IPS-18a (cell line): ENCODE results near the gene FHL5.
"Not testable (repeated sequence)": the region's sequence is repeated elsewhere in the genome, so short reads cannot be mapped to it uniquely, and the experiment has no call there.

Experiments
- H3K27ac ChIP-seq: one replicate; pipeline ENCODE4 v1.5.1; 2013; ENCODE audit warnings: low read length
- H3K27me3 ChIP-seq: one replicate; pipeline ENCODE4 v1.6.1; 2013; ENCODE audit warnings: mild to moderate bottlenecking, low read length; ENCODE audit not compliant: control insufficient read depth, insufficient read depth
- H3K36me3 ChIP-seq: one replicate; pipeline ENCODE4 v1.6.1; 2013; ENCODE audit warnings: low read depth, low read length; ENCODE audit not compliant: control insufficient read depth
- H3K4me1 ChIP-seq: one replicate; pipeline ENCODE4 v1.6.1; 2013; ENCODE audit warnings: low read depth, low read length; ENCODE audit not compliant: control insufficient read depth
- H3K4me3 ChIP-seq: one replicate; pipeline ENCODE4 v1.5.1; 2013; ENCODE audit warnings: low read length
- H3K9ac ChIP-seq: one replicate; pipeline ENCODE4 v1.6.1; 2013; ENCODE audit warnings: mild to moderate bottlenecking, low read length, moderate library complexity
- H3K9me3 ChIP-seq: one replicate; pipeline ENCODE4 v1.6.1; 2013; ENCODE audit warnings: low read depth, low read length; ENCODE audit not compliant: control insufficient read depth

The FHL5 gene

GRCh38 chr6:96611342-96611991, 48.5 kb downstream of the FHL5 start:
- Histone ChIP-seq H3K9me3 (no peaks in the 10 kb centered on the region), H3K27me3 (no peaks in the 10 kb centered on the region), H3K9ac (no peak overlapping the region), H3K4me3 (no peak overlapping the region), H3K27ac (no peak overlapping the region), H3K4me1 (peaks cover 4% of the 10 kb centered on the region), H3K36me3 (no peaks in the 10 kb centered on the region)

GRCh38 chr6:96613291-96613999, 50.5 kb downstream of the FHL5 start:
- Histone ChIP-seq H3K27ac (no peak overlapping the region), H3K36me3 (no peaks in the 10 kb centered on the region), H3K9ac (no peak overlapping the region), H3K9me3 (no peaks in the 10 kb centered on the region), H3K4me3 (no peak overlapping the region), H3K4me1 (peaks cover 4% of the 10 kb centered on the region), H3K27me3 (no peaks in the 10 kb centered on the region)

GRCh38 chr6:96620851-96621250, 57.9 kb downstream of the FHL5 start:
- H3K9ac ChIP-seq, result no peak overlapping the region
- no peak overlapping the region for H3K27ac ChIP-seq
- no peaks in the 10 kb centered on the region for H3K9me3 ChIP-seq
- no peaks in the 10 kb centered on the region for H3K4me1 ChIP-seq
- no peaks in the 10 kb centered on the region for H3K27me3 ChIP-seq
- no peak overlapping the region for H3K4me3 ChIP-seq
- H3K36me3 ChIP-seq, result no peaks in the 10 kb centered on the region

- no peak overlapping the region for H3K27ac ChIP-seq
- no peaks in the 10 kb centered on the region for H3K27me3 ChIP-seq
- no peaks in the 10 kb centered on the region for H3K9me3 ChIP-seq
- no peaks in the 10 kb centered on the region for H3K4me1 ChIP-seq
- no peaks in the 10 kb centered on the region for H3K36me3 ChIP-seq
- H3K9ac ChIP-seq, result no peak overlapping the region
- no peak overlapping the region for H3K4me3 ChIP-seq
Measured at GRCh38 chr6:96621983-96622382, 59.1 kb downstream of the FHL5 start.

GRCh38 chr6:96624957-96625356, 62.0 kb downstream of the FHL5 start:
- H3K4me3 ChIP-seq, result no peak overlapping the region
- H3K36me3 ChIP-seq, result no peaks in the 10 kb centered on the region
- H3K9me3 ChIP-seq, result no peaks in the 10 kb centered on the region
- no peaks in the 10 kb centered on the region for H3K27me3 ChIP-seq
- no peak overlapping the region for H3K27ac ChIP-seq
- H3K9ac ChIP-seq, result no peak overlapping the region
- H3K4me1 ChIP-seq, result no peaks in the 10 kb centered on the region

GRCh38 chr6:96626759-96627364, 63.9 kb downstream of the FHL5 start:
- Histone ChIP-seq H3K9ac (no peak overlapping the region), H3K4me1 (no peaks in the 10 kb centered on the region), H3K27ac (no peak overlapping the region), H3K9me3 (no peaks in the 10 kb centered on the region), H3K4me3 (no peak overlapping the region), H3K36me3 (no peaks in the 10 kb centered on the region), H3K27me3 (no peaks in the 10 kb centered on the region)

- H3K36me3 ChIP-seq, result no peaks in the 10 kb centered on the region
Measured at GRCh38 chr6:96631248-96631647, 68.3 kb downstream of the FHL5 start.

GRCh38 chr6:96637979-96638378, 75.1 kb downstream of the FHL5 start:
- not testable (repeated sequence) for H3K36me3 ChIP-seq, H3K27ac ChIP-seq, H3K9ac ChIP-seq, H3K4me3 ChIP-seq, H3K27me3 ChIP-seq, H3K9me3 ChIP-seq
- peaks cover 11% of the 10 kb centered on the region for H3K4me1 ChIP-seq

More at GRCh38 chr6:96631248-96631647, 68.3 kb downstream of the FHL5 start:
- peaks cover 11% of the 10 kb centered on the region for H3K4me1 ChIP-seq
- no peak overlapping the region for H3K27ac ChIP-seq
- H3K9ac ChIP-seq, result no peak overlapping the region
- H3K27me3 ChIP-seq, result no peaks in the 10 kb centered on the region
- no peak overlapping the region for H3K4me3 ChIP-seq
- H3K9me3 ChIP-seq, result no peaks in the 10 kb centered on the region

- Histone ChIP-seq H3K4me1 (no peaks in the 10 kb centered on the region), H3K27me3 (no peaks in the 10 kb centered on the region), H3K9ac (no peak overlapping the region), H3K36me3 (no peaks in the 10 kb centered on the region), H3K9me3 (no peaks in the 10 kb centered on the region), H3K27ac (no peak overlapping the region), H3K4me3 (no peak overlapping the region)
Measured at GRCh38 chr6:96645106-96645505, 82.2 kb downstream of the FHL5 start.

GRCh38 chr6:96649926-96650325, 87.0 kb downstream of the FHL5 start:
- Histone ChIP-seq H3K4me3 (no peak overlapping the region), H3K9me3 (no peaks in the 10 kb centered on the region), H3K4me1 (no peaks in the 10 kb centered on the region), H3K27me3 (no peaks in the 10 kb centered on the region), H3K27ac (no peak overlapping the region), H3K9ac (no peak overlapping the region), H3K36me3 (no peaks in the 10 kb centered on the region)

- no peak overlapping the region for H3K9ac ChIP-seq
- H3K27me3 ChIP-seq, result no peaks in the 10 kb centered on the region
- H3K9me3 ChIP-seq, result no peaks in the 10 kb centered on the region
- no peaks in the 10 kb centered on the region for H3K4me1 ChIP-seq
- H3K27ac ChIP-seq, result no peak overlapping the region
- no peak overlapping the region for H3K4me3 ChIP-seq
- H3K36me3 ChIP-seq, result no peaks in the 10 kb centered on the region
Measured at GRCh38 chr6:96651816-96652215, 88.9 kb downstream of the FHL5 start.

GRCh38 chr6:96652552-96652951, 89.6 kb downstream of the FHL5 start:
- no peak overlapping the region for H3K9ac ChIP-seq
- no peaks in the 10 kb centered on the region for H3K4me1 ChIP-seq
- no peaks in the 10 kb centered on the region for H3K27me3 ChIP-seq
- H3K27ac ChIP-seq, result no peak overlapping the region
- no peaks in the 10 kb centered on the region for H3K9me3 ChIP-seq
- no peak overlapping the region for H3K4me3 ChIP-seq
- H3K36me3 ChIP-seq, result no peaks in the 10 kb centered on the region
